Right atrium auricular region (tissue), 2 donors: ENCODE results near the gene THAP3. TPM values are rescaled to one million over a fixed set of nuclear protein-coding genes. Genes with fewer than 3 reads are reported as not detected.

Experiments
- DNase-seq: peaks from one replicate; pipeline ENCODE4 v3.0.0-alpha.2; 2019; ENCODE audit warnings: low spot score
- H3K27ac ChIP-seq, 2 donors: fragments of 200-600 bp; sonication (generic); 1 replicate in 1 of 2; 2 replicates in 1 of 2; pipeline ENCODE4 v1.5.1; 2016 to 2019
- H3K27me3 ChIP-seq, 2 donors: fragments of 200-600 bp; sonication (generic); one replicate each; pipeline versions ENCODE4 v1.5.1 to v1.6.0; 2017 to 2019
- H3K36me3 ChIP-seq: fragments of 200-600 bp; sonication (generic); one replicate; pipeline ENCODE4 v1.5.1; 2016
- H3K4me1 ChIP-seq, 2 donors: fragments of 200-600 bp; sonication (generic); one replicate each; pipeline versions ENCODE4 v1.5.1 to v1.6.0; 2017 to 2019
- H3K4me3 ChIP-seq, 2 donors: fragments of 200-600 bp; sonication (generic); 1 replicate in 1 of 2; 2 replicates in 1 of 2; pipeline ENCODE4 v1.5.1; 2017 to 2019; ENCODE audit warnings: mild to moderate bottlenecking in 1 of 2, moderate library complexity in 1 of 2
- H3K9me3 ChIP-seq, 2 donors: fragments of 200-600 bp; sonication (generic); one replicate each; pipeline ENCODE4 v1.5.1; 2019
- total RNA-seq, 2 donors: library from RNA; depleted of rRNA; stranded (reverse); fragments of >200 nt; gene quantifications; one replicate each; pipeline ENCODE4 v1.1.0, GENCODE V29; 2016
- TF ChIP-seq, protein P1 (sequence below), 2 donors: fragments of 200-600 bp; sonication (generic); IDR thresholded peaks; one replicate each; pipeline ENCODE4 v1.5.1; 2019; ENCODE audit warnings: antibody characterized with exemption in 2 of 2

THAP3 gene
- total RNA-seq, 2 donors from 2014 or later = 14.6 to 21.4 TPM

- Histone ChIP-seq H3K4me1 (no peaks in the 10 kb centered on the region), H3K4me3 (no peak overlapping the region), H3K9me3 (no peaks in the 10 kb centered on the region), H3K27ac (no peak overlapping the region), H3K27me3 (no peaks in the 10 kb centered on the region), H3K36me3 (peaks cover 31% of the 10 kb centered on the region)
- TF ChIP-seq, protein P1, sequence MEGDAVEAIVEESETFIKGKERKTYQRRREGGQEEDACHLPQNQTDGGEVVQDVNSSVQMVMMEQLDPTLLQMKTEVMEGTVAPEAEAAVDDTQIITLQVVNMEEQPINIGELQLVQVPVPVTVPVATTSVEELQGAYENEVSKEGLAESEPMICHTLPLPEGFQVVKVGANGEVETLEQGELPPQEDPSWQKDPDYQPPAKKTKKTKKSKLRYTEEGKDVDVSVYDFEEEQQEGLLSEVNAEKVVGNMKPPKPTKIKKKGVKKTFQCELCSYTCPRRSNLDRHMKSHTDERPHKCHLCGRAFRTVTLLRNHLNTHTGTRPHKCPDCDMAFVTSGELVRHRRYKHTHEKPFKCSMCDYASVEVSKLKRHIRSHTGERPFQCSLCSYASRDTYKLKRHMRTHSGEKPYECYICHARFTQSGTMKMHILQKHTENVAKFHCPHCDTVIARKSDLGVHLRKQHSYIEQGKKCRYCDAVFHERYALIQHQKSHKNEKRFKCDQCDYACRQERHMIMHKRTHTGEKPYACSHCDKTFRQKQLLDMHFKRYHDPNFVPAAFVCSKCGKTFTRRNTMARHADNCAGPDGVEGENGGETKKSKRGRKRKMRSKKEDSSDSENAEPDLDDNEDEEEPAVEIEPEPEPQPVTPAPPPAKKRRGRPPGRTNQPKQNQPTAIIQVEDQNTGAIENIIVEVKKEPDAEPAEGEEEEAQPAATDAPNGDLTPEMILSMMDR (IDR thresholded peaks at IDR 0.05) = no peak
- no peak for DNase-seq
These were observed 27.2 kb downstream of the THAP3 start for GRCh38 chr1:6651909-6652308.

DNA sequence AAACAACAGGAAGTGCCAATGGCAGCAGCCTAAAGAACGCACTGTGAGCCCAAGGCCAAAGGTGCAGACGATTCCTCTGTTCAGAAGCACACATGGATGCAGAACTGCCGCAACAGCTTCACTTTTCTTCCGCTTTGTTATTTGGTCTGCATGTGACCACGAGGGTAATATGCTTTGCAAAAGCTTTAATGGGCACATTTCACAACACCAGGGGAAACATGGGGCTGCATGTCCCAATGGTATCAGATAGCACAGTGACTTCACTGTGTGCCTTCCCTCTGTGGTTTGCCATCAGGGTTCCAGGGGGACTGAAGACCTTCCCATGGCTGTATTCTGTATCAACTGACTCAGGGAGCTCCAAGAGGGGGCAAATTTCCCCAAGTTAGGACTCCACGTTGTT lies 28.3 kb downstream of the THAP3 start:
- H3K4me1 ChIP-seq = peaks cover 0 to 4% of the 10 kb centered on the region in 2 donors

DNA sequence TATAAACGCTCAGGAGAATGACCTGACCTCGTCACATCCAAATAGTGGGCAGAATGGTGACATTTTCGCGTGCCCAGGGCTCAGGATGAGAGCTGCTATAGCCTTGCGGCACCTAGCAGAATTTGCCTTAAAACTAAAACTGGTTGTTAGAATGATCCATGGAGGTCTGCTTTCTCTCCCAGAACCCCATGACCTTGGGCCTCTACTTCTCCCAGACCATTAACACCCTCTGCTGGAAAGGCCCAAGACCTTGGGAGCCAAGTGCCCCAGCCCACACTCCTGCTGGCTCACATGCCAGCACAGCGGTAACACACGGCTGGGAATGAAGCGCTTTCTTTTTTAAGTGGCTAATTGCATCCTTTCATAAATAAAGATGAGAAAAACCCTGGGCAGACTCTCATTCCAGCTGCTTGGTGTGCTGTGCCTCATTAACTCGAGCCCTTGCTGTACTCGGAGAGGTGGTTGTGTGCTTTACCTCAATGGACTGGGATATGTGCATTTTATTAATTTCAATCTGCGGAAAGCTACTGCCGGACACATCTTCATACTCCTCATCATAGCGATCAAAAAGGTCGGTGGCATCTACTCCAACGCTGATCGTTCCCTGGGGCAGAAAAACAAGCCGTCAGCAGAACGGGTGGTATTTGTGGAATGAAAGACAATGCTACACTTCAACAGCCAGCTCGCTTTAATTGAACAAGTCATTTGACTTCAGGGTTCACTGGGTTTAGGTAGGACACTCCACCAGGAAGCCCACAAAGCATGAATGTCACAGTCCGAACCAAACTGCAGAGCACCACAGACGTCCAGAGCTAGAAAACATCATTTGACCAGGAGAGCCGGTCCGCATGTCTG lies 29.0 kb downstream of the THAP3 start:
- TF ChIP-seq, protein P1 (IDR thresholded peaks at IDR 0.05) = no peak
- peaks cover 31% of the 10 kb centered on the region for H3K36me3 ChIP-seq
- H3K9me3 ChIP-seq = no peaks in the 10 kb centered on the region
- no peak overlapping the region for H3K4me3 ChIP-seq
- no peaks in the 10 kb centered on the region for H3K27me3 ChIP-seq
- no peak for DNase-seq
- H3K4me1 ChIP-seq = peaks cover 0 to 4% of the 10 kb centered on the region in 2 donors
- no peak overlapping the region for H3K27ac ChIP-seq

More for the DNA sequence above, 28.3 kb downstream of the THAP3 start:
- Histone ChIP-seq H3K27me3 (no peaks in the 10 kb centered on the region), H3K9me3 (no peaks in the 10 kb centered on the region), H3K36me3 (peaks cover 31% of the 10 kb centered on the region), H3K27ac (no peak overlapping the region), H3K4me3 (no peak overlapping the region)
- TF ChIP-seq, protein P1 (IDR thresholded peaks at IDR 0.05) = no peak
- no peak for DNase-seq

- Histone ChIP-seq H3K27me3 (no peaks in the 10 kb centered on the region), H3K27ac (no peak overlapping the region), H3K9me3 (no peaks in the 10 kb centered on the region), H3K36me3 (peaks cover 23% of the 10 kb centered on the region), H3K4me1 (peaks cover 0 to 4% of the 10 kb centered on the region in 2 donors), H3K4me3 (no peak overlapping the region)
- TF ChIP-seq, protein P1 (IDR thresholded peaks at IDR 0.05) = no peak
- DNase-seq = no peak
These were observed 32.5 kb downstream of the THAP3 start for GRCh38 chr1:6657138-6657537.

DNA sequence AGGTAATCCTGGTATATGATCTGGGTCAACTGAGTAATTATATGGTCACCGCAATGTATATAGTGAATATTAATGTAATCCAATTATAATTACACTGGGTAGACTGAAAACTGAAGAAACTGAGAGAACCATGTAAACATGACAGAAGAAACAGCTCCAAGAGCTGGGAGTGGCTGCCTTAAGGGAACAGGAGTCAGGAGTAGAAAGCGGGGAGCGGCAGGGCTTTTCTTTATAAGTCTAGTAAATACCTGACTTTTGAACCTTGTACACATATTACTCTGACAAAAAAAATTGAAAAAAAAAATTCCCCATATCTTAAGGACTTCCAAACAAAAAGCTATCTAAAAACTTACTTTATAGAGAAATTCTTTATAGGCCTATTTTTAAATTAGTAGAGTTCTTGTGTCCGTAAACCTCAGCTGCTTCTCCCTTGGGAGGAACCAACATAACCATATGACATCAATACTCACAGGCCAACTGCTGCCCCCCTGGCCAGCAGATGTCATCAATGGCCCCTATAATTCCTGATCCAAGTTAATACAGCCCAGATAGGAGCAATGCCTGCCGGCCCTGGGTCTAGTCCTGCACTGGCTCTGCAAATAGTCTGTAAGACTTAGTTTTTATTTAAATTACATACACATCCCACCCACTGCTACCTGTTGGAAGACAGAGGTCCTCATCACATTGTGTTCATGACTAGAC lies 33.8 kb downstream of the THAP3 start:
- Histone ChIP-seq H3K4me1 (peaks cover 0 to 4% of the 10 kb centered on the region in 2 donors), H3K27me3 (no peaks in the 10 kb centered on the region), H3K27ac (no peak overlapping the region), H3K36me3 (peaks cover 9% of the 10 kb centered on the region), H3K9me3 (no peaks in the 10 kb centered on the region), H3K4me3 (no peak overlapping the region)
- no peak for DNase-seq
- TF ChIP-seq, protein P1 (IDR thresholded peaks at IDR 0.05) = no peak
